CD4-positive, alpha-beta T cell treated with Interleukin-6 for 4 hours (primary cell): ENCODE data around the gene ZDHHC8.

Experiments used
- DNase-seq: peaks from one replicate; pipeline ENCODE4 v3.0.0-alpha.2; 2020; ENCODE audit warnings: mixed read lengths

ZDHHC8 gene, protein sequence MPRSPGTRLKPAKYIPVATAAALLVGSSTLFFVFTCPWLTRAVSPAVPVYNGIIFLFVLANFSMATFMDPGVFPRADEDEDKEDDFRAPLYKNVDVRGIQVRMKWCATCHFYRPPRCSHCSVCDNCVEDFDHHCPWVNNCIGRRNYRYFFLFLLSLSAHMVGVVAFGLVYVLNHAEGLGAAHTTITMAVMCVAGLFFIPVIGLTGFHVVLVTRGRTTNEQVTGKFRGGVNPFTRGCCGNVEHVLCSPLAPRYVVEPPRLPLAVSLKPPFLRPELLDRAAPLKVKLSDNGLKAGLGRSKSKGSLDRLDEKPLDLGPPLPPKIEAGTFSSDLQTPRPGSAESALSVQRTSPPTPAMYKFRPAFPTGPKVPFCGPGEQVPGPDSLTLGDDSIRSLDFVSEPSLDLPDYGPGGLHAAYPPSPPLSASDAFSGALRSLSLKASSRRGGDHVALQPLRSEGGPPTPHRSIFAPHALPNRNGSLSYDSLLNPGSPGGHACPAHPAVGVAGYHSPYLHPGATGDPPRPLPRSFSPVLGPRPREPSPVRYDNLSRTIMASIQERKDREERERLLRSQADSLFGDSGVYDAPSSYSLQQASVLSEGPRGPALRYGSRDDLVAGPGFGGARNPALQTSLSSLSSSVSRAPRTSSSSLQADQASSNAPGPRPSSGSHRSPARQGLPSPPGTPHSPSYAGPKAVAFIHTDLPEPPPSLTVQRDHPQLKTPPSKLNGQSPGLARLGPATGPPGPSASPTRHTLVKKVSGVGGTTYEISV

DNA sequence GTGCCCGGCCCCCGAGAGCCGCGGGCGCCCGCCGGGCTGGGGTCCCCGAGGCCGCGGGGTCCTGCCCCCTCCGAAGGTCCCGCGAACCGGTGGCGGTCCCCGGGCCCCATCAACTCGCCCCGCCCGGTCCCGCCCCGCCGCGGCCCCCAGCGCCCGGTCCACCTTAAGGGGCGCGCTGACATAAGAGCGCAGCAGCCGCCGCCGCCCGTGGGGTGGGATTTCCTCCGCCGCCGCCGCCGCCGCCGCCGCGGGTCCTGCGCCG lies at the start of gene ZDHHC8:
Gene ZDHHC8, plus strand, starts transcription at position 208 of the 262 bp plus-strand sequence. CDS start 144 bp downstream, outside the sequence.
- DNase-seq: peak; percentile 71

GRCh38 chr22:20083157-20083890 lies 48.3 kb upstream of the ZDHHC8 start:
- no peak for DNase-seq

DNA sequence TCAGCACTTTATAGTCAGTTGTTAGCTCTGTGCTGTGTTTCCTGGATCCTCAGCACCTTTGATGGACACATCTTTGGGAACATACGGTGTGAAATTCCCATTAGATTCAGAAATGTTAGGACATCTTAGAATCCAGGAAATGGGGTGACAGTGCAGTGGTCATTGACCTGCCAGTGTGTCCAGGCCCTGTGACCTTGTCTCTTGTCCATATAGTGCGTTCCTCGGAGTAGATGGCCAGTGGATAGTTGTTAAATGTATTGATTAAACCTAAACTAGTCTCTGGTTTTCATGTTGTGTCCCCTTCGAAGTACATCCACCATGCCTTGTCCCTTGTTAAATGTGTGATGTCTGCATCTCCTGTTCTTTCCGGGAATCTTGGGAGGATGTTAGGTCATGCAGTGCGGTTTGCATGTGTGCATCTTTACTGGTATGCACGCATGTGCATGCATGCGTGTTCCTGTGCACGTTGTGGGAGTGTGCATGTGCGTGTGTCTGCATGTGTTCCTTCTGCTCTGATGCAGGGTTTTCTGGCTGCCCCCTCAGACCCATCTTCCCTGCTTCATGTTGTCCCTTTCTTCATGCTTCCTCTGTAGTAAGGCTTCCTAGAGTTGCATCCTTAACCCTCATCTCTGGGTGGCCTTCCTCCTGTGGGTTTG lies 47.6 kb upstream of the ZDHHC8 start:
- DNase-seq: no peak

DNA sequence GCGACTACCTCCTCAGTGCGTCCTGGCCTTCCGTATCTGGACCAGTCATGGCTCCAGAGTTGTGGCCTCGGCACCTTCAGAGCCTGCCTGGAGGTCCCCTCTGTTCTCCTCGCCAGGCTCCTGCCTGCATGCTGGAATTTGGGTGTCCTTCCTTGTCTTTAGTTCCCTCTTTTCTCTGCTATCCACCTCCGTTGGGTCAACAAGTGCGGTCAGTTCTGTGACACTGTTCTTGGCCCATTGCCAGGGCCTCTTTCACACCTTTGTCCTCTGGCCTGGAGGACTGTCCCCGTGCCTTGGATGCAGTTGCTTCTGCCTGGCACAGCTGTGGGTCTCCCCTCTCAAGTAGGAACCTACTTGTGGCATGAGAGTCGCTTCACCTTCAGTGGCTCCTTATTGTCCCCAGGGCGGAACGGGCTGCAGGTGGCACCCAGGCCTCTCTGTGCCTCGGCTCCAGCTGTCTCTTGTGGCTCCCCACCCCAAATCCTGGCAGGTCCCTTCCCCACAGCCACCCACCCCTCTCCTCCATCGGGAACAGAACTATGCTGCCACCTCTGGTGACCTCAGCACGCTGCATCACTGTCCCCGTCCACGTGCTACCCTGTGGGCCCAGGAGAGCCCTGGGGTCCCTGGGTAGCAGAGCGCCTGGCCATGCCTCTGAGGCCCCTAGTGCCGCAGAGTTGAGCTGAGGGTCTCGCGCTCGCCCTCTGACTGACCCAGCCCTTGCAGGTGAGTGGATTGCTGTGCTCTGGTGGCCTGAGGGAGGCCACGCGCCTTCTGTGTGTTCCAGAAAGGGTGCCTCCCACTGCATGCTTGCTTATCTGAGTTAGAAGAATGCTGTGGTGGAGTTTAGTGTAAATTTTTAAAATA lies 46.8 kb upstream of the ZDHHC8 start:
- peak; percentile 20 for DNase-seq

DNA sequence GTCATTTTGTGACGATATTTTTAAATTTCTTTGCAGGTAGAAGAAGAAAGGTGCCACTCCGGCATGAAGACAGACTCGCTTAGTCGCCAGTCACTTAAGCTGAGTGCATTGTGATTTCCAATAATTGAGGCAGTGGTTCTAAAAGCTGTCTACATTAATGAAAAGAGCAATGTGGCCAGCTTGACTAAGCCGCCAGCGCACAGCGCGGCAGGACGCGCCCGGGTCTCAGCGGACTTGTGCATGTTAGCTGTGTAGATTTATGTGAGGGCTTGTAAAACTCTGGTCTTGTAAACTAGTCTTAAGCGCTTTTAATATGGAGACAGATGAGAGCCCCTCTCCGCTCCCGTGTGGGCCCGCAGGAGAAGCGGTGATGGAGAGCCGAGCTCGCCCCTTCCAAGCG lies 46.0 kb upstream of the ZDHHC8 start:
- no peak for DNase-seq

DNA sequence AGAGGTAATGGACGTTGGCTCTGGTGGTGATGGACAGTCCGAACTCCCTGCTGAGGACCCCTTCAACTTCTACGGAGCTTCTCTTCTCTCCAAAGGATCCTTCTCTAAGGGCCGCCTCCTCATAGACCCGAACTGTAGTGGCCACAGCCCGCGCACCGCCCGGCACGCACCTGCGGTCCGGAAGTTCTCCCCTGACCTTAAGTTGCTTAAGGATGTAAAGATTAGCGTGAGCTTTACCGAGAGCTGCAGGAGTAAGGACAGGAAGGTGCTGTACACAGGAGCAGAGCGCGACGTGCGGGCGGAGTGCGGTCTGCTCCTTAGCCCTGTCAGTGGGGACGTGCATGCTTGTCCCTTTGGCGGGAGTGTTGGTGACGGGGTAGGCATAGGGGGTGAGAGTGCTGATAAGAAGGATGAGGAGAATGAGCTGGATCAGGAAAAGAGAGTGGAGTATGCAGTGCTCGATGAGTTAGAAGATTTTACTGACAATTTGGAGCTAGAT lies 45.5 kb upstream of the ZDHHC8 start:
- no peak for DNase-seq

GRCh38 chr22:20086763-20087162 lies 44.8 kb upstream of the ZDHHC8 start:
- no peak for DNase-seq

- no peak for DNase-seq
These were observed 44.0 kb upstream of the ZDHHC8 start for GRCh38 chr22:20087319-20088262.

- no peak for DNase-seq
These were observed 43.3 kb upstream of the ZDHHC8 start for GRCh38 chr22:20088263-20088648.

DNA sequence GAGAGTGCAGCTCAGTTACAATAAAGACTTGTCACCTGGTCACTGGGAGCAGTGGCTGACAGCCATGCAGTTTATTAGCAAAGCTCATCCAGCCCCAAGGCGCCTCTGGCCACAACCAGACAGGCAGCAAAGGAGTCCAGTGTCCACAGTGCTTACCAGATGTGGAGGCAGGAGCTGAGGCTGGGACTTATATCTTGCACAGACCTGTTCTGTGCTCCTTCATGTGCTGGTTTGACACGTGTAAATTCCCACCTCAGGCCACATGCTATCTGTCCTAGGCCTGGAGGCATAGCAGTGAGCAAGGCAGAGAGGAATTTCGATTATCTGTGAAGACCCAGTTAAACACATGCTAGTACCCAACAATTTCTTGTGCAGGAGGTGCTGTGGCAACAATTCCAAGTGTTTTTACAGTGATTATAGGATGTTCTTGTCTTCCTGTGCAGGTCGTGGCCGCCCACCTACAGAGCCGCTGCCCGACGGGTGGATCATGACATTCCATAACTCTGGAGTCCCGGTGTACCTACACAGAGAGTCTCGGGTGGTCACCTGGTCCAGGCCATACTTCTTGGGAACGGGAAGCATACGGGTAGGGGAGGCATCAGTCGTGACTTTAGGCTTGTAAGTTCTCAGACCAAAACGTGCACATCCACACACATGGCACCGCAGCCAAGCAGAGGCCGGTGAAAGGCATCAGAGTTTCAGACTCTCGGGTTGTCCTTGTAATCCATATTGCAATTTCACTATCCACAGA lies 42.2 kb upstream of the ZDHHC8 start:
- no peak for DNase-seq

DNA sequence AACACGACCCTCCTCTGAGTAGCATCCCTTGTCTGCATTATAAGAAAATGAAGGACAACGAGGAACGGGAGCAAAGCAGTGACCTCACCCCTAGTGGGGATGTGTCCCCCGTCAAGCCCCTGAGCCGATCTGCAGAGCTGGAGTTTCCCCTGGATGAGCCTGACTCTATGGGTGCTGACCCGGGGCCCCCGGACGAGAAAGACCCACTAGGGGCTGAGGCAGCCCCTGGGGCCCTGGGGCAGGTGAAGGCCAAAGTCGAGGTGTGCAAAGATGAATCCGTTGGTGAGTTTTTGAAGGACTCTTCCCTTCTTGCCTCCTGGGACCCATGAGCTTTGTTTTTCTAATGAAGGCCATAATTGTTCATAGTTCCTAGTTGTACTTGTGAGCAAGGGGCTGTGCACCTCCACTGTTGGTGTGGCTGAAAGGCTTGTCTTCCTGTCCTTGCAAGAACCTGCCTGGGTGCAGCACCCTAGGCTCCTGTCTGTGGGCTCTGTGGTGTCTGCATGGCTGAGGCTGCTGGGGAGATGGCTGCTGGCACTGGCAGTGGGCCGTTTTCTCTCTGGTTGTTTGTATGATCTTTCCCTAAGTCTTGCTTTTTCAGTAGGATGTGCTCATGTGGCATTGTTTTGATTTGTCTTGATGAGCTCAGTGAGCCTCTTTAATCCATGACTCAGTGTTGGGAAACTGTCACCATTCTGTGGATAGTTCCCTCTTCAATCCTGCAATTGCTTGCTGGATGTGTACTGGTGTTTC lies 41.5 kb upstream of the ZDHHC8 start:
- no peak for DNase-seq

DNA sequence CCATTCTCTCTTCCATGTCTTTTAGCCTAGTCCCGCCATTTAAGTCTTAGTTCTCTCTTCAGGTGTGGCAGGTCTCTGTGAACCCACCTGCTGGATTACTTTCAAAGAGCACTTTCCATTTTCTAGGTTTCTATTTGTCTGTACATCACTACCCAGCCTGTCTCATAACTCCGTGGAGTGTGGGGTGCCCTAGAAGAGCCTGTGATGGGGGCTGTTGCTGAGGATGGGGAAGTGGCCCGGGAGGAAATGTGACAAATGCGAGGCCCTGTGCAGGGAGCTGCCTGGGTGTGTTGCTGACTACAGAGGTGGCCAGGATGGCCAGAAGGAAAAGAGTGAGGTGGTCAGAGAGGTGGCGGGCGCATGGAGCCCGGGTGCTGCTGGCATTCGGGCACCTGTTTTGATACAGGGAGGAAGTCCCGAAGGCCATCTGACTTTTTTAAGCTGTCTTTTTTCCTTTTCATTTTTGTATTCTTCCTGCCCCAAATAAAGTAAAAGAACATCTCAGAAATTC lies 40.8 kb upstream of the ZDHHC8 start:
- no peak for DNase-seq

- no peak for DNase-seq
These were observed 39.7 kb upstream of the ZDHHC8 start for GRCh38 chr22:20091690-20092476.

DNA sequence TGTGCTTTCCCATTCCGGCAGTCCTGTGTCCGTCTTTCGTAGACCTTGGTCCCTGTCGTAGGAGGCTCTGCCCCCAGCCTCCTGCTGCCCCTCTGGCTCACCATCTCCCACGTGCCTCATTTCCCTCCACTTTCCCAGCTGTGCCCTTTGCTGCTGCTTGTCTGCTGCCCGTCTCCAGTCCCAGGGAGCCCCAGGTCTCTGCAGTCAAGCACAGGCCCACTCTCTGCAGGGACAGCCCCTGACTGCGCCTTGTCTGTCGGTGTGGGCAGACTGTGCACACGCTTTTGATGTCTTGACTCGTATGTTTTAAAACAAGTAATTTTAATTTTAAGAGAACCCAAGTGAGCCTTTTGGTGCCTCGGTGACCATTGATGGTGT lies 39.1 kb upstream of the ZDHHC8 start:
- DNase-seq: no peak

DNA sequence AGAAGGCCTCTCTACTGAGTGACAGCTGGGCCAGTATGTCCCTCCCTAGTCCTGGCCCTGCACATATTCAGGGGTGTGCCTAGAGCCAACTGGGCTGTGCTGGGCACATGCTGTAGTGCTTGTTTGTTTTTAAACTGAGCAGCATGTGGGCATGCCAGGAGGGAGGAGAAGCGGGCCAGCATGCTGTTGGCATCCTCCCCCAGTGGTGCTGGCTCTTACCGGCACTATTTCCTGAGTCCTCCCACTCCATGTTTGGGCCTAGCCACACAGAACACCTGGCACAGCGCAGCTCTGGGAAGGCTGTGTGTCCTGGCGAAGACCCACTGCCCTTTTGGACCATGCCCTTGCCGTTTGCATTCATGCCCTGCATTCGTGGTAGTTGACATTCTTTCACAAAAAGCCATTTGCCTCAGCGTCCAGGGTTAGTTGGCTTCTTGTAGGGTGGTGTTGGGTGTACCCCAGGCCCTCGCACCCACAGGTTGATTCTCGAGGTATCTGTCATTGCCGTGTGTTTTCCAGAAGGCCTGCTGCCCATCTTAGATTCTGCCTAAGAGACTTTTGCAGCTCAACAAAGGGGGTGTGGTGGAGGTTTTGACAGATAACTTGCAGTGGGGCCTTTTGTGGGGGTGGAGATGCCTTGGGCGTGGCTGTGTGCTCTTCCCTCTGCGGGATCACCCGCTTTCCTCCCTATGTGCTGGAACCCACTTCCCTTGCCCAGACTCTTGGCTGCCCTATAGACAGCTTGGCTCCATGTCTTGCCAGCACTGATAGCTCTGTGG lies 38.0 kb upstream of the ZDHHC8 start:
- DNase-seq: no peak

DNA sequence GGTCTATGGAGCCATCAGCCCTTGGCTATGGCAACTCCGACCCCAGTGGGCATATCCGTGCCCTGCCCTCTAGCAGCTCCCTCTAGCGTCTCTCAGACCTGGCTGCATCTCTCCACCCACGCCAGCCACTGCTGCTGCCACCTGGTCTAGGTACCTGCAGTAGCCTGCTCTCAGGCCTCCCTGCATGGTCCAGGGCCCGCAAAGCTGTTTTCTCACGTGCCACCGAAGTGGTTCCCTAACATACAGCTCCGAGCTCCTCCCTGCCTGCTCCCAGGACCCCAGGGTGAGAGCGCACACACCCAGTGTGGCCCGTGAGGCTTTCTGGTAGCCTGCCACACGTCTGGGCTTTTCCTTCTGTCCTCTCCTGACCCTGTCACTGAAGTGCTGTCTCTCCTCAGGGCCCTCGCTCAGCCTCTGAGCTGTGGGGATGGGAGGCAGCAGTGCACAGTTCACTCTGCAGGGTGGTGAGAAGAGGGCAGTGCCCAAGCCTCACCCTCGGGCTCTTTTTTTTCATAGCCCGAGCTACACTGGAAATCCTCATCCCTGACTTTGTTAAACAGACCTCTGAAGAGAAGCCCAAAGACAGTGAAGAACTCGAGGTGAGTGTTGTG lies 37.3 kb upstream of the ZDHHC8 start:
- no peak for DNase-seq

DNA sequence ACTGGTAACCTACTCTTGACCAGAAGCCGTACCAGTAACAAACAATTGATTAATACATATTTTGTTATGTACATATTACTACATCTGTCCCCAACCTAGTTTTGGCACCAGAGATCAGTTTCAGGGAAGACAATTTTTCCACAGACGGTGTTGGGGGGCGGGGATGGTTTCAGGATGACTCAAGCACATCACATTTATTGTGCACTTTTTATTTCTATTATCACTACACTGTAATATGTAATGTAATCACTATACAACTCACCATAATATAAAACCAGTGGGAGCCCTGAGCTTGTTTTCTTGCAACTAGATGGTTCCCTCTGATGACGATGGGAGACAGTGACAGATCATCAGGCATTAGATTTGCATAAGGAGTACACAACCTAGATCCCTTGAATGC lies 36.1 kb upstream of the ZDHHC8 start:
- no peak for DNase-seq
